A204.1 (cell line): Measurements from ENCODE around the gene LYST.
"Not testable (repeated sequence)": the region's sequence is repeated elsewhere in the genome, so short reads cannot be mapped to it uniquely, and the experiment has no call there.

ENCODE experiments used
- FAIRE-seq: peaks from 2 replicates; lab custom pipeline; 2012; peaks lifted over from hg19 to GRCh38; lab: Jason Lieb, UNC

Gene LYST

GRCh38 chr1:235817101-235817728 lies 49.5 kb downstream of the LYST start:
- no peak for FAIRE-seq

DNA sequence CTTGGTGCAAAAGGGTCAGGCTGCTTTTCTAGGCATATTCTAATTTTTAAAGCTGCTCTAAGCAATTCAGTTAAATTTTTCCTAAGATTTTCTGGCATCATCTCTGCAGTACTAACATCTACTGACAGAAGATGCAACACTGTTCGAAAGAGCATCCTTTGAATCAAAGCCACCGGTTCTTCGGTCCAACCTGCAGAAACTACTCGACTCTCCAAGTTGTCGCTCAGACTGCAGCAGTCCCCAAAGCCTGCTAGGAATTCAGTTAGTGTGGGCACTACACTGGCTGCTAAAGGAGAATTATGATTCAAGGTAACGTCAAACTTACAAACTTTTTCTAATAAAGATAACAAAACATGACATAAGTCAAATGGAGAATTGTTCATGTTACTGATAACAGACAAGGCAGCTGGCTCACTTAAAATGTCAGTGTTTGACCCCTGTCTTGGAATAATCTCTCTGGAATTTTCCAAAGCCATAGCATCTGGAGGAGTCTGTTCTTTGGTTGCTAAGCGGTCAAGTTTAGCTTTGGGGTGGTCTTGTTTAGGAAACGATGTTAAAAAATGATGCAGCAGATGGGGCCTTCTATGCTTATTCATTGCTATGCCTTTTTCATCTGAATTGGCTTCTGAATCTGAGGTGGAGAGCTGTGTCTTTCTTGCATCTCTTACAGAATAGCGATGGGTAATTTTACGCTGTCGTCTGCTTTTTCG lies 56.9 kb downstream of the LYST start:
- no peak for FAIRE-seq

DNA sequence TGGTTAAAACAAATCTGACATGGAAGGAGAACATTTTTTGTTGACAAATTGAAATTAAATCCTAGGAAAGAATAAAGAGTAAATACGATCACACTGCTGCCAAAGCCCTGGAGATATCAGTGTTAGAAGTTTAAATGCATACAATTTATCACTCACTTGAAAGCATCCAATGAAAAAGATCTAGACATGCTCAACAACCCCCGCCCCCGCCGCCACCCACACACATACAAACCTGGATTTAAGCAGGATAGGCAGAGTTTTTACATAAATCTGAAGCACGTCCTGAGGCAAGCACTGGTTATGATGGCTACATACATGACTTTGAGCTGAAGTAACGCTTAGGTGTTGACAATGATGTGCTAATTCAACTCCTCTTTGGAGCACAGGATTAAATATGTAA lies 58.5 kb downstream of the LYST start:
- no peak for FAIRE-seq

- no peak for FAIRE-seq
Observed at GRCh38 chr1:235806123-235806522, 60.6 kb downstream of the LYST start.

- FAIRE-seq, result no peak
Observed at GRCh38 chr1:235802573-235803346, 63.9 kb downstream of the LYST start.

GRCh38 chr1:235799264-235799663 lies 67.4 kb downstream of the LYST start:
- FAIRE-seq, result no peak

DNA sequence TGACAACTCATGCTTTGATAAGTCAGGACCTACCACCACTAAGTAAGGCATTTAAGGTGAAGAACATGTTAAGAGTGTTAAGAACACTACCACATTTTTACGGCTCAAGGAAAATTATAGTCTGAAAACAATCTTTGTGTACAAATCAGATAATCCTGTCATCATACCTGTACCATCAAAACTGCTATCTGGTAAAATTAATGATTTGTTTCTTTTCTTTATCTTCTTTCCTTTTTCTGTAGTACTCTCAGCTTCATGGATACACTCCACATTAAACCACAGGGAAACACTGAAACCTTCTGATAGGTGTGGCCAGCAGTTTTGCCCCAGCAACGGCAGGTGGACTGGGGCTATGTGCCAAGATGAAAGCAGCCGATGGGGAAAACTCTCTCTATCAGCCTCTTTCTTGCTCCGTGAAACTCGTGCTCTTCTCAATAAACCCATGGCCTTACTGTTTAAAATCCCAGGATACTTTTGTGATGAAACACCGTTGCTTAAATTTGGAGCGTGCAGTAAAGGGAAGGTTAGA lies 75.1 kb downstream of the LYST start:
- no peak for FAIRE-seq

- no peak for FAIRE-seq
Observed at GRCh38 chr1:235790123-235790522, 76.6 kb downstream of the LYST start.

GRCh38 chr1:235786227-235786898 lies 80.3 kb downstream of the LYST start:
- FAIRE-seq, result not testable (repeated sequence)

GRCh38 chr1:235784950-235785349 lies 81.8 kb downstream of the LYST start:
- FAIRE-seq, result no peak

- FAIRE-seq, result peak; percentile 99
Observed at GRCh38 chr1:235783148-235783776, 83.4 kb downstream of the LYST start.

GRCh38 chr1:235782601-235783000 lies 84.1 kb downstream of the LYST start:
- FAIRE-seq, result no peak

- FAIRE-seq, result no peak
Observed at GRCh38 chr1:235781807-235782206, 84.9 kb downstream of the LYST start.

GRCh38 chr1:235779770-235780169 lies 86.9 kb downstream of the LYST start:
- no peak for FAIRE-seq

DNA sequence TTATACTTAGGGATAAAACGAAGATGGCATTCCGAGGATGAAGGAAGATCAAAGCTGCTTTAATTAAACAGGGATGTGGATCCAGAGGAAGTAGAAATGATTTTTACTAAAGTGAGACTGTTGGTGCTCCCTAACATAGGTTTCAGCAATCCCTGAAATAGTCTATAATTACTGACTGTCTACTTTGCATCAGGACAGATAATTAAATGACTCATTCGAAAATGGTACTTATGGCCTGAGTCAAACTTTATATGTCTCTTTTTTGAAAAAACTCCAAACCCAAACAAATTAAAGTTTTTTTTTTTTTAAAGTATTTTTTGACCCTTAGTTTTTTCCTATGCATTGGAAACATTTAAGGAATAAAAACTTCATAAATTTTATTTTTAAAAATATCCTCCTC lies 90.3 kb downstream of the LYST start:
- FAIRE-seq, result no peak

DNA sequence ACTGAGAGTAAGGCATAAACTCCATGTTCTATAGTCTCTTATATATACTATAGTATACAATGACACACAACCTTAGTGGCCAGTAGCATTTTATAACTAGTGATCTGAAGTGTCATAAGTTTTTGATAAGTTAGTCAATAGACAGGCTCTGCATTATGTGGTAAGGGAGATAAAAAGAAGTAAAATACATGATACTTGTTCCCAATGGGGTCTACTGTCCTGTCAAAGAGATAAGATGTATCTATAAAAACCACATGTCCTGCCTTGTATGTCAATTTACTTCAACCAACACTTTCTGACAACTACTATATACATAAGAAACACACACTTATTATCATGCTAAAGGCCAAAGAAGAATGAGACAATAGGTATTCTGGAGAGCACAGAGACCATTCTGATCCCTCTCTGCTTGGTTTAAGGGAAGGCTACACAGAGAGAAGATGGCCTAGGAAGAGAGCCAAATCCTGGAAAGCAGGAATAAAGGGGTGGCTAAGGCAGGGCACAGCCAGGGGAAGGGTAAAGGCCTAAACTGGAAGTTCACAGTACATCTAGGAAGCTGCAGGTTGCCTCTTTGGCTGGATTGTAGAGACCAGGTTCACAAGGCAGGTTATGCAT lies 91.4 kb downstream of the LYST start:
- no peak for FAIRE-seq

DNA sequence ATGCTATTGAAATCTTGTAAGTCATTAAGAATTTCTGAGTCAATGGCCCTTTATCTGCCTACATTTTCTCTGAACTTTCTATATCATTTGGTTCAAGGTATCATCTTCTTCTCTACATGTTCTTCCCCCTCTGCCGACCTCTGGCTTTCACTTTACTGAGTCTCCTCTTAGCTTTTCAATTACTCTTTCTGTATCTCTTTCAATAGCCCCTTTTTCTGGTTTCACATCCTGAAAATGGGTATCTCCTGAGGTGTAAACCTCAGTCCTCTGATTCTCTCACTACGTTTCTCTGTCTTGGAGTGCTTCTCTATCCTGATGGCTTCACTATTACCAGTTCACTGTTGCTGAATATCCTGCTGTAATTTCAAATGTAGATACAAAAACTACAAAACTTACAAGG lies 98.9 kb downstream of the LYST start:
- no peak for FAIRE-seq

- FAIRE-seq, result no peak
Observed at GRCh38 chr1:235766794-235767285, 99.9 kb downstream of the LYST start.

DNA sequence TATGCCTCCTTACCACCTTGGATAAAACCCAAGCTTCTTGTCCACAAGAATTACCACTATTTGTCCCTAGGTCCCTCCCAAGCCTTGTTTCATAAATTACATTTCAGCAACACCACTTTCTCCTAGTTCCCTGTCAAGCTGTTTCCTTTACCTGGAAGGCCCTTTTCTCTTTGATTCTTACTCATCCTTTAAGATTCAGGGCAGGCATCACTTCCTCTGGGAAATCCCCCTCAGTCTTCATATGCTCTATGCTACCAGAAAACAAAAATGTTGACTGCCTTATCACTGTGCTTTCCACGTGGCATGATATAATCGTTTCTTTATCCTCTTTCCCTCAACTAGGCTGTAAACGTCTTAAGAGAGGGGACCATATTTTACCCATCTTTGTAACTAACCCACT lies 102.7 kb downstream of the LYST start:
- FAIRE-seq, result no peak

DNA sequence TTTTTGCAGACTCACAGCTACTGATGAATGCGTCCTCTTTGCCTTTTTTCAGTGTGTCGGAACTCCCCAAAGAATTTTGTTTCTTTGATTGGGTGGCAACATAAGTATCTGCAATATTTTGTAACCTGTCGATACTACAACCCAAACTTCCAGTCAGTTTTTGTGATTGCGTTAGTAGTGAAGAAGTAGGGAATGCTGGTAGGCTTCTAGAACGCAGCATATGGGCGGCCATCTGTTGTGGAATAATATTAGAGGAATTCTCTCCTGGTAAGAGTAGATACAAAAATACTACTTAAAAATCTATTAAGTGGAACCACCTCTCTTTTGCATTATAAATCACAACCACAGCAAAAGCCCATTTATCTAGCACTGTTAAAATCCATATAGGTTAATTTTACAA lies 107.4 kb downstream of the LYST start:
- FAIRE-seq, result no peak

GRCh38 chr1:235758931-235759330 lies 107.8 kb downstream of the LYST start:
- no peak for FAIRE-seq
